ENCODE data around the gene UBE2D3.
A peak's percentile ranks its signal among the peaks of the same experiment; 100 is the strongest.
"Not testable (repeated sequence)": the region's sequence is repeated elsewhere in the genome, so short reads cannot be mapped to it uniquely, and the experiment has no call there.

The UBE2D3 gene

DNA sequence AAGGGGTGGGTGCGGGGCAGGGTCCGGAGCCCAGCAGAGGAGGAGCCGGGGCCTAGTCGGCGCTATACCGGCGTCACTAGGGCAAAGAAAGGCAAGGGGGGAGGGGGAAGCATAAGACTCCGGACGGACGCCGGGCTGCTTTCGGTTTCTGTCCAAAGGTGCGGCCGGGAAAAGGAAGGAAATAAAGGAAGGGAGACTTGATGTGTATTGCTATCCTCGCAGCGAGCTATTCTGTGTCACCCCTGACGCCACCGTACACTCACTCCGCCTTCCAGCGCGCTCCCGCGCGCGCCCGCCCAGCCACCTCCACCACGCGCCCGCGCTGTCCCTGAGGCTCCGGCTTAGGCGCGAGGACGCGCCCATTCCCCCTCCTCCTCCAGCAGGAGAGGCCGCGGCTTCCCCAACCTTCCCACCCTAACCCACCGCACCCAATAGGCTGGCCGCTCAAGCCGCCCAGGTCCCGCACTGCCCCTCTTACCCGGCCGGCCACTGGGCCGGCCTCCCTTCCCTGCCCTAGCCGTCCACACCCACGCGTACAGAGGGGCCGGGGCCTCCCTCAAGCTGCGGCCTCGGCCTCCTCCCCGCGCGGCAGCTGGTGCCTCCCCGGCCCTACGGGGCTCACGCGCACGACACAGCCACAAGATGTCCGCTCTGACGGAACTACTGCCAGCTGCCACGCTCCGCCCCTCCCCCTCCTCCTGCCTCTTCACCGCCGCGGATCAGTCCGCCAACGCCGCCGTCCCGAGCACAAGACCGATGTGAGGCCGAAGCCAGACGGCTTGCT lies at the start of gene UBE2D3:
Gene UBE2D3, minus strand, starts transcription at position 662 of the 784 bp plus-strand sequence. CDS start 1,043 bp downstream, outside the sequence.
- peak; percentile 97 for DNase-seq

DNA sequence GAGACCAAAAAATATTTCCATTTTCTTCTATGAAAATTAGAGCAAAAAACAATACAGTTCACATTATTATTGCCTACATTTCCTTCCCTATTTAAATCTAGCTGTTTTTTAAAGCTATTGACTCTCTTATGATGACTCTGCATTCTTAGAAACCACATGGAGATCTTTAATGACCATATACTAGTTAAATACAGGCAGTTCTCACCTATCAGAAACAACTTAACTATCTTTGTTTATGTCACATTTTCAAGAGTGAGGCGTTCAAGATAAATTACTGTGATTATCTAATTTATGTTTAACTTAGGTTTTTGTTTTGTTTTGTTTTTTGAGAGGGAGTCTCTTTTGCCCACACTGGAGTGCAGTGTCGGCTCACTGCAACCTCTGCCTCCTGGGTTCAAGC lies 44.4 kb upstream of the UBE2D3 start:
- no peak for DNase-seq

DNA sequence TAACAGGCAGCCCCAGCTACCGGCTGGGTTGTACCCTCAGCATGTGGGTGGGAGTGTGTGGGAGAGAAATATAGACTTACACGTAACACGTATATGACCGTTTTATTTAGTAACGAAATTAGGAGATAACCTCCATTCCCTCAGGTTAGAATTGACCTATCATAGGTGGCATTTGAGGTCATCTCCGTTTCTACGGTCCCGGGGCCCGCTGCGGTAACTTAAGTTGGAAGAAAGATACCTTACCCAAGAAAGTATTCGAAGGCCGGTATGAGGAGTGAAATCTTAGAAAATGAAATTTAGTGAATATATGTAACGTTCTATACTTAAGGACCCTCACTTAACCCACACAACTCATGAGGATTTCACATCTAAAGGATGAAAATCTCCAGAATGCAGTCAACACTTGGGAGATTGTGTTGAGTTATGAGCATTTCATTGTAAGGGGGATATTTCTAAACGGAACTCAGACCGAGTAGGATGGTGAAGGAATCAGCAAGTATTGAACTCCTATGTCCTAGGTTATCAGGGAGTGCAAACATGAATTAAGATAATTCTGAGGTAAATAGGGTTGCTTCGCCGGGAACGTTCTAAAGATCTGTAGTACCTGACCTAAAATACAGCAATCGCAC lies 42.3 kb upstream of the UBE2D3 start:
- DNase-seq: no peak

DNA sequence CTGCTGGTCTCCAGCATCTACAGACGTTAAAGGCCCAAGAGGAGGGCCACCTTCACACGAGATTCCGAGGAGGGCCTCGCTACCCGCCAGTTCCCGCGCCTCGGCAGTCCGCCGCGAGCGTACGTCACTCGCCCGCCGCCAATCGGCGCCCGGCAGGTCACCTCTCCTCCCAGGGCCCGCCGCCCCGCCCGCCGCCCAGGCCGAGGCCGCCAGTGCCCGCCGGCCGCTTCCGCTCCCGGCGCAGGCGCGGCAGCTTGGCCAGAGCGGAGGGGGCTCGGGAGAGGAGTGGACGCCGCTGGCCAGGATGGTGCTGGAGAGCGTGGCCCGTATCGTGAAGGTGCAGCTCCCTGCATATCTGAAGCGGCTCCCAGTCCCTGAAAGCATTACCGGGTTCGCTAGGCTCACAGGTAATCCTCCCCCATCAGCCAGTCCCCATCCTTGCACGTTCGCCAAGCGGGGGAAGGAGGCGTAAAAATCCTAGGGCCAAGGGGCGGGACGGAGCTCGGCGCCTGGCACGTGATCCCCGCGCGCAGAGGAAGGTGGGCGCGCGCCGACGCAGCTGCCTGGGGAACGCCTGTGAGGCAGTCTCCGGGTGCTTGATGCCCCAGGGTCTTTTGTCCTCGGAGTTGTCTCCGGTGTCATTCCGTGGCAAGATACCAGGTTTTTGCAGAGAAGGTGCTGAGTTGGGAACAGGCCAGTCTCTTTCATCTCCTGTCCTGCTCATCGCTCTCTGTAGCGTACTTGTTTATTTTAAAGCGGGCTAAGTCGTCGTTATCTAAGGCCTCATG lies 41.6 kb upstream of the UBE2D3 start, which contains the start of gene CISD2:
Gene CISD2, plus strand, starts transcription at position 212 of the 788 bp plus-strand sequence. Its CDS starts 93 bp downstream, at position 305.
- peak; percentile 85 for DNase-seq

DNA sequence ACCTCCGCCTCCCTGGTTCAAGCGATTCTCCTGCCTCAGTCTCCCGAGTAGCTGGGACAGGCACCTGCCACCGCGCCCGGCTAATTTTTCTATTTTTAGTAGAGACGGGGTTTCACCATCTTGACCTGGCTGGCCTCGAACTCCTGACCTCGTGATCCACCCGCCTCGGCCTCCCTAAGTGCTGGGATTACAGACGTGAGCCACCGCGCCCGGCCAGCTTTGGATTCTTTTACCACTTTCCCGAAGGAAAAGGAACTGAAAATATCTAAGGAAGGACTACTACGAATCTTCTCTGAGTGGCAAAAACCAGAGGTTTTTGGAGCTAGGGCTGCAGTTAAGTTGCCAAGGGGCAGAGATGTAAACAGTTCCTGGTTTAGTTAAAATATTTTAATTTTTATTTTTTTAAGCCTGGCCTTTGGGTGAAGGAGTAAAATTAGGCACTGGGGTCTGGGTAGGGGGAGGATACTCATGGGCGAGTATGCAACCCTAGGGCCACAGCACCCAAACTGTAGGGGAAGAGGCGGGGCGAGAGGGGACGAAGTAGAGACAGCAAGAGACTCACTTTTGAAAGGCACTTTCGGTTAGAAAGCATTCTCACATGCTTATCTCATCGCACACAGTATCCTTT lies 40.9 kb upstream of the UBE2D3 start:
- no peak for DNase-seq

DNA sequence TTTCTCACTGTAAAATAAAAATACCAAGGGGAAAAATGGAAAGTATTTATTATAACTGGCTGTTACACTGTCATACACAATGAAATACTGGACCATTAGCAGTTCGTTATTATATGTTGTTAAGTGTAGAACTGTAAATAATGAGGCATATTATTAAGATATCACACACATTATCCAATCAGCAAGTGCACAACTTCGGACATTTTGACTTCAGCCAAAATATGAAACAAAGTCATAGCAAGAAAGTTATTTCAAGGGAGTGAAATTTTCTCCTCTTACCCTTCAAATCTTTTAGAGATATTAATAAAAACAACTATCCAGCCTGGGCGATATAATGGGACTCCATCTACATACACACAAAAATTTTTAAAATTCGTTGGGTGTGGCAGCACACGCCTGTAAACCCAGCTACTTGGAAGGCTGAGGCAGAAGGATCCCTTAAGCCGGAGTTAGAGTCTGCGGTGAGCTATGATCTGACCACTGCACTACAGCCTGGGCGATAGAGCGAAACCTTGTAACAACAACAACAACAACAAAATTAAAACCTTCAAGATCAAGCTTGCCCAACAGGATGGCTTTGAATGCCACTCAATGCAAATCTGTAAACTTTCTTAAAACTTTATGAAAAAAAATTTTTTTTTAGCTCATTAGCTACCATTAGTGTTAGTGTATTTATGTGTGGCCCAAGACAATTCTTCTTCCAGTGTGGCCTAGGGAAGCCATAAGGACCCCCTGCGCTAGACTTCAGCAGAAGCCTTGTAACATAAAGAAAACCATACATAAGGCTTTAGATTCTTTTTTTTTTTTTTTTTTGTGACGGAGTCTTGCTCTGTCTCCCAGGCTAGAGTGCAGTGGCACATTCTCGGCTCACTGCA lies 40.2 kb upstream of the UBE2D3 start:
- no peak for DNase-seq

DNA sequence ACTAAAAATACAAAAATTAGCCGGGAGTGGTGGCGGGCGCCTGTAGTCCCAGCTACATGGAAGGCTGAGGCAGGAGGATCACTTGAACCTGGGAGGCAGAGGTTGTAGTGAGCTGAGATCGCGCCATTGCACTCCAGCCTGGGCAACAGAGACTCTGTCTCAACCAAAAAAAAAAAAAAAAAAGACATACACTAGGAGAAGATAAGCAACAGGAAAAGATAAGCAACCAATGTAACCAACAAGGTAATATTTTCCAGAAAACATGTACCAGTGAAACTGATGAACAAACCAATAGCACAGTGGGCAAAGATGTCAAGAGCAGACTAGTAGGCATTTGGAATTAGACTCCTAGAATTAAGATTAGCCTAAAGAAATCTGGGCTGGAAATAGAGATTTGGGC lies 38.0 kb upstream of the UBE2D3 start:
- DNase-seq: not testable (repeated sequence)

DNA sequence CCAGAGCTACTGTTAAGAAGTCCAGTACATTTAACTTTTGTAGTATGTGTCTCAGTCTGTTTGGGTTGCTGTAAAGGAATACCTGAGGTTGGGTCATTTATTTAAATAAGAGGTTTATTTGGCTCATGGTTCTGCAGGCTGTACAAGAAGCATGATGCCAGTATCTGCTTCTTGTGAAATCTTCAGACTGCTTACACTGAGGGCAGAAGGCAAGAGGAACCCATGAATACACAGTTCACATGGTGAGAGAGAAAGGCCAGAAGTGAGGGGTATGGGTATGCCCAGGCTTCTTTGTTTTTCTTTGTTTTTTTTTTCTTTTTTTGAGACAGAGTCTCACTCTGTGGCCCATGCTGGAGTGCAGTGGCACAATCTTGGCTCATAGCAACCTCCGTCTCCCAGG lies 35.4 kb upstream of the UBE2D3 start:
- DNase-seq: no peak

DNA sequence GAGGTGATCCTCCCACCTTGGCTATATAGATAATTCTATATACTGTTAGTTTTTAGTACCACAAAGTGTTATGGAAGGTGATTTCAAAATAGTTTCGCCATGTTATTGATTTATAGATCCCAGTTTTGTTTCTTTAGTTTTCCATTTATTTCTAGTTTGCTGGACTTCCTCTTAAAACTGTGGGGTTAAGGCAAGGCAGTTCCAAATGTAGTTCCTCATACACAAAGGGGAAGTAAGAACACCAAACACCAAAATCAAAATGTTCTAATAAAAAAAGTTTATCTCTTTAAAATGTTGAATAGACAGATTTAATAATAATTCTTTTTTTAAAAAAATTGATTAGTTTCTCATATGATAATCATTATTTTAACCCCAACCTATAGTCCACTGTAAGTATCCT lies 34.7 kb upstream of the UBE2D3 start:
- no peak for DNase-seq

DNA sequence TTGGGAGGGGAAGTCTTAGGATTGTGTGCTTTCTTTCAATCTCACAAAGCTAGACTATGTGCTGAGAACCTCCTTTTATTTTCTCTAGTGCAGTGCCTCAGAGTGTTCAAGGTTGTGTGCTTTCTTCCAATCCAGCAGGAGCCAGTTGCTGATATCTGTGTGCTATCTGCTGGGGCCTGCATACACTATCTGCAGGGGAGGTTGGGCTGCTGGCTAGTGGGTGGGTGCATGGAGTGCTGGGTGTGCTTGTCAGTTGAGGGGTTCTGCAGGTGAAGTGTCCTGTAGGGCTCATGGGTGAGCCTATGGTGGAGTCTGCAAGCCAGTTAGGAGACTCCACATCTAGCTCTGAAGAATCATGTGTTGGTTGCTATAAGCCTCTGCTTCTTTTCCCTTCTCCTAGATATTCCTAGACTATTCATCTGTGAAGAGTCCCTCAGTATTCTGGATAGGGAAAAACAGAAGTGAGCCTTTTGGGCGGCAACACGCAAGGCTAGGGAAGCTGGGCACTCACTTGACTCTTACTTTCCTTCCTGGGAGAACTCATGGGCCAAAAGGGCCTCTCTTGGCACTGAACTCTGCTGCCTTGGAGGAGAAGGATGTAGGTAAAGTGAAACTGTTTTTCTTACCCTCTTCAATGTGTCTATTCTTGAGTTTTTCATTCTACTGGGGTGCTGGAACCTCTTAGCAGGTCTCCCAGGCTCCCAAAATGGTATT lies 33.4 kb upstream of the UBE2D3 start:
- no peak for DNase-seq

DNA sequence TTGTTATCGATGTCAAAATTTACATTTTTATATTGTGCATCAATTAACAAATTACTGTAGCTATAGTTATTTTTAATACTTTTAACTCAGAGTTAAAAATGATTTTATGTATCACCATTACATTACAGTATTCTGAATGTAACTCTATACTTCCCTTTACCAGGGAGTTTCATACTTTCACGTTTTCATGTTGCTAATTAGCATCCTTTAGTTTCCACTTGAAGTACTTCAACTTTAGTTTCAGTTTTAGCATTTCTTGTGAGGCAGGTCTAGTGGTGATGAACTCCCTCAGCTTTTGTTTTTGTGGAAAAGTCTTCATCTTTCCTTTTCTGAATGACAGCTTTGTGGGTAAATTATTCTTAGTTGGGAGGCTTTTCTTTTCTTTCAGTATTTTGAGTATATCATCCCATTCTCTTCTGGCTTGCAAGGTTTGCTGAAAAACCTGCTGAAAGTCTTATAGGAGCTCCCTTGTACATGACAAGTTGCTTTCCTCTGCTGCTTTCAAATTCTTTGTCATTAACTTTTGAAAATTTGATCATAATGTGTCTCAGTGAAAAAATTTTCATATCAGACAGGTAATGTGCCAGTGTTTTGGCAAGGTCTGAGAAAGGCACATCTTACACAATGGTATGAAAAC lies 31.6 kb upstream of the UBE2D3 start:
- DNase-seq: no peak

DNA sequence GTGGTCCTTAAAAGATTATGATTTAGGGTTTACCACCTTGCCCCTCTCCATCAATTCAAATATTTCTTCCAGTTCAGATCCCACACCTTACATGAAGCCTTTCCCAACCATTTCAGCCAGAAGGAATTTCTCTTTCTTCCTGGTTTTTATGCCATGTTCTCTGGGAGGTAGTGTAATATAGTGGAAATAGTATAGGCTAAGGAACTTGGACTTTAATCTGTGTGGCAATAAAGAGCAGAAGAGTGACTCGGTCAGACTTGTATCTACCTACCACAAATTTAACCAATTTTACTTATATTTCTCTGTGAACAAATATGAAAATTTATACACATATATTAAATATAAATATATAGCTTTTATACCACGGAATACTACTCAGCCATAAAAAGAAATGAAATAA lies 23.0 kb upstream of the UBE2D3 start:
- no peak for DNase-seq

DNA sequence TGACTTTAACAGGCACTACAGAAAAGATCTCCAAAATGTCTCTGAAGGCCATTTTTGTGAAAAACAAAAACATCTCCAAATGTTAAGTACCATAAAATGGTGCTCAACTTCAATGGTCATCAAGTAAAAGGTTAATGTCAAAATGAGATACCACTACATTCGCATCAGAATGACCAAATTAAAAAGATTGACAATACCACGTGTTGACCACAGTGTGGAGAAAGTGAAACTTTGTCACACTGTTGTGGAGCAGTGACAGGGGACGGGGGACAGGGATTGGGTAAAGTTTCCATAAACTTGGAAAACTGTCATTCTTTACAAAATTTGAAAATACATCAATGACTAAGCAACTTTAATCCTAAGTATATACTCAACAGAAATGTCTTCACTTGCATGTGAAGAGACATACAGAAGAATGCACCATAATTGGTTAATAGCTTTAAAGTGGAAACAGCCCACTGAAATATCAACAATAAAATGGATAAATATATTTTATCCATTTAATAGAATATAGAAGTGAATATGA lies 22.3 kb upstream of the UBE2D3 start:
- no peak for DNase-seq

DNA sequence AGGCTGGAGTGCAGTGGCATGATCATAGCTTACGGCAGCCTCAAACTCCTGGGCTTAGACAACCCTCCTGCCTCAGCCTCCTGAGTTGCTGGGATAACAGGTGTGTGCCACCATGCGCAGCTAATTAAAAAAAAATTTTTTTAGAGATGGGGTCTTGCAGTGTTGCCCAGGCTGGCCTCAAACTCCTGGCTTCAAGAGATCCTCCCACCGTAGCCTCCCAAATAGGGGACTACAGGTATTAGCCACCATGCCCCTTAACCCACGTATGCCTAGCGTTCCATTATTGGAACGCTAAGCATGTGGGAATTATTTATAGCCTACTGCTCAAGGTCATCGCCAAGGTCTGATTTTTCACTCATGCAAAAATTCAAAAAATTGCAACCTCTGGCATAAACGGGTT lies 20.3 kb upstream of the UBE2D3 start:
- DNase-seq: no peak

DNA sequence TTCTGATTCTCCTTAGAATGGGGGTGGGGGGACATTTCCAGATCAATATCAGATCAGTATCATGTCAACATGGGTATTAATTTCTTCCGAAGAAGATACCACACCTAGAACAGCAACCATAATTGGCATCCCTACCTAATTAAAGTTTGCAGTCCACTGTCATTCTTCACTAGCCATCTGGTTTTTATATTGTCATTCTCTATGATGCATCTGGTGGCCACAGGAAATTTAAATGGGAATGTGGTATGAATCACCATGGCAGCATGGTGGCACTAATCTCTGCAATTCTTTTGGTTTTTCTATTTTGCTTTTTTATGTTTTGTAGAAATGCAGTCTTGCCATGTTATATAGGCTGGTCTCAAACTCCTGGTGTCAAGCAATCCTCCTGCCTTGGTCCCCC lies 16.6 kb upstream of the UBE2D3 start:
- no peak for DNase-seq

DNA sequence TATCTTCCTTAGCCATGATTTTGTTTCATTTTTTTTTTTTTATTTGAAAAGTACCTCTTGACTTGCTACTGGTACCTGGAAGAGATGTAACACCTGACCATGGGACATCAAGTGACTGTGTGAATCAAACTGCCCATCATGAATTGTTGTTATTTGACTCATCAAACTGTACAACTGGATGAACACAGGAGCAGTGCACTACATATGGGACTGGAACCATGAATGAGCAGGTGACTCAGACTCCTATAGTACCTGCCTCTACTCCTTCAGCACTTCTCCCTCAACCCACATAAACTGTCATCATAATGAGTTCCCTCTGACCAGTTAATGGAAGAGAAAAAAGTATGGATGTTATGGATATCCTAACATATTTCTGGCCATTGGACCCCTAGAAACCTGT lies 15.9 kb upstream of the UBE2D3 start:
- no peak for DNase-seq

DNA sequence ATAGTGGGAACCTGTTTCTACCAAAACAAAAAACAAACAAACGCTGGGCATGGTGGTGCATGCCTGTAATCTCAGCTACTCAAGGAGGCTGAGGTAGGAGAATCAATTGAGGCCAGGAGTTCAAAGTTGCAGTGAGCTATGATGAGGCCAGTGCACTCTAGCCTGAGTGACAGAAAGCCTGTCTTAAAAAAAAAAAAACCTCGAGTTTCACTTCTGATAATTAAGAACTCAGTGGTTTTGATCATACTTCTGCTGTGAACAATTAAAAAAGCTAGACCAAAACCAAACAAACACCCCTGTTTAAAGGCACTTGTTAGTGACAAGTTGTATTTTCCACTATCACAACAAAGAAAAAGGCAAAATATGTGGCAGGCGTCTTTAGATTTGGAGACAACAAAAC lies 15.0 kb upstream of the UBE2D3 start:
- DNase-seq: no peak

DNA sequence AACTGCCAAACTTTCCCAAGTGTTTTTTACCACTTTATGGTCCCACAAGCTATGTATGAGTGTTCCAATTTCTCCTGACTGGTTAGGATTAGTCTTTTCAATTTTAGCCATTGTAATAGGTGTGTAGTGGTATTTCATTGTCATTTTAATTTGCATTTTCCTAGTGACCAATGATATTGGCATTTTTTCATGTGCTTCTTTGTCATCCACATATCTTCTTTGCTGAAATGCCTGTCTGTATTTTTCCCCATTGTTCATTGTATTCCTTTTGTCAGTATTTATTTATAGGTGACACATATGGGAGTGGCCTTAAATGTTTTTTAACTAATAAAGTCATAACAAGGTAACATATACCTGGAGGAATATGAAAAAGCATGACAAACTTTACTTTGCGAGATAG lies 9.2 kb upstream of the UBE2D3 start:
- no peak for DNase-seq

DNA sequence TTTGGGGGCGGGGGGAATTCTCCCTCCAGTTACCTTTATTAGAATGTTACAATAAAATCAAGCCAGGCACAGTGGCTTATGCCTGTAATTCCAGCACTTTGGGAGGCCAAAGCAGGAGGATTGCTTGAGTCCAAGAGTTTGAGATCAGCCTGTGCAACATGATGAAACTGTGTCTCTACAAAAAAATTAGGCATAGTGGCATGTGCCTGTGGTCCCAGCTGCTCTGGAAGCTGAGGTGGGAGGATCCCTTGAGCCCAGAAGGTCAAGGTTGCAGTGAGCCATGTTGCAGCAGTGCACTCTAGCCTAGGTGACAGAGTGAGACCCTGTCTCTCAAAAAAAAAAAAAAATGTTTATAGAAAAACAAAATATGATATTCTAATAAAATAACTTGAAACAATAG lies 5.3 kb upstream of the UBE2D3 start:
- DNase-seq: no peak

DNA sequence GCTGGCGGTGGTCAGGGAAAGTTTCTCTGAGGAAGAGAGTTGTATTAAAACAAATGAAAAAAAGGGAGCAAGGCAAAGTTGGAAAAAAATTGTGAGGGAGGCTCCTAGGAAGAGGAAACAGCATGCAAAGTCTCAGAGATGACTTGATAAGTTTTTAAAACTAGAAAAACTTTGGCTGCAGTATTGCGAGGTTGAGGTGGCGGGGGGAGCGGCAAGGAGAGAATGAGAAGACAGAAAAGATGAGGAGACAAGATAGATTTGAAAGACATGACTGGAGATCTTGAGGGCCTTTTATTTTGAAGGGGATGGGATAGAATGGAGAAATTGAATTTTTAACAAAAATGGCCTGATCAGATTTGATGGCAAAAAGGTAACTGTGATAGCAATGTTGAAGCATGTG lies 4.8 kb upstream of the UBE2D3 start:
- no peak for DNase-seq

DNA sequence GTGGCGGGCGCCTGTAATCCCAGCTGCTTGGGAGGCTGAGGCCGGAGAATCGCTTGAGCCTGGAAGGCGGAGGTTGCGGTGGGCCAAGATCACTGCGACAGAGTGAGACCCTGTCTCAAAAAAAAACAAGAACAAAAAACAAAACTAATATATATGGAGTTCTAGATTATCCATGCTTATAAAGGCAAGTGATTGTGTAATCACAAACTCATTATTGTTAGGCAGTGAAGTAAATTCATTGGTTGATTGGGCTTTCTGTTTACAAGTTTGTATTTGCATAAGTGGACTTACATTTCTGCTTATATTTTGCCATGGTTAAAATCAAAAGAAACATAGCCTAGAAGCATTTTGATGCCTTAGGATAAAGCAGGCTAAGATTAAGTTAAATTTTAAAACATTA lies 2.5 kb upstream of the UBE2D3 start:
- DNase-seq: no peak

Measured in NCI-H2227 treated with DMSO at 0.1 percent for 48 hours (cell line).